ENCODE results near the gene AOX1. TPM values are rescaled to one million over a fixed set of nuclear protein-coding genes. Genes with fewer than 3 reads are reported as not detected.
A peak's percentile ranks its signal among the peaks of the same experiment; 100 is the strongest.

Gene AOX1
- total RNA-seq, 4 donors from 2014 or later, result 13.8 to 52.6 (median 33.8) TPM

DNA sequence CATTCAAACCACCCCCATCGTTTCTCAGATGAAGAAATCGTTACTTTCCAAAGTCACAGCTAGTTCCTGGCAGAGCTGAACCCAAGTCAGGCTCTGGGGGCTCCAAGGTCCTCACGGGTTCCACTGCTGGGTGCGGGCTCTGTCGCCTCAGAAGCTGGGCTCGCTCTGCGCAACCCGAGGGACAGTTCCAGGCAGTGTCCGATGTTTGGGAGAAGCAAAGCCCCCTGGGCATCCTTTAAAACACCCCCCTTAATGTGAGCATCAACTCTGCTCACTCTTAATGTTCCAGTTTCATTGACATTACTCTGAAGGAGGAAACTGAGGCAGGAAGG lies 796 bp downstream of the AOX1 start:
- DNase-seq, result no peak
- Histone ChIP-seq H3K36me3 (no peaks in the 10 kb centered on the region), H3K27me3 (no peaks in the 10 kb centered on the region), H3K4me3 (peak overlapping the region; percentile 46 to 72), H3K4me1 (peaks cover 0 to 4% of the 10 kb centered on the region in 2 donors), H3K9me3 (no peaks in the 10 kb centered on the region), H3K27ac (peak overlapping the region; percentile 67 to 91)
- no peak for TF ChIP-seq POLR2A (IDR thresholded peaks at IDR 0.05)
- no peak for TF ChIP-seq CTCF (IDR thresholded peaks at IDR 0.05)
- intact Hi-C loops (cut with DNase I; ENCODE audit: low total_unique reads), result no loop called here

- TF ChIP-seq POLR2A (IDR thresholded peaks at IDR 0.05) (no peak), CTCF (IDR thresholded peaks at IDR 0.05) (no peak)
- Histone ChIP-seq H3K27me3 (no peaks in the 10 kb centered on the region), H3K4me3 (no peak overlapping the region), H3K4me1 (peaks cover 0 to 4% of the 10 kb centered on the region in 2 donors), H3K9me3 (no peaks in the 10 kb centered on the region), H3K27ac (peak overlapping the region; percentile 67 to 91), H3K36me3 (no peaks in the 10 kb centered on the region)
- no peak for DNase-seq
- intact Hi-C loops (cut with DNase I; ENCODE audit: low total_unique reads), result no loop called here
Measured at GRCh38 chr2:200587007-200587616, 1.3 kb downstream of the AOX1 start.

DNA sequence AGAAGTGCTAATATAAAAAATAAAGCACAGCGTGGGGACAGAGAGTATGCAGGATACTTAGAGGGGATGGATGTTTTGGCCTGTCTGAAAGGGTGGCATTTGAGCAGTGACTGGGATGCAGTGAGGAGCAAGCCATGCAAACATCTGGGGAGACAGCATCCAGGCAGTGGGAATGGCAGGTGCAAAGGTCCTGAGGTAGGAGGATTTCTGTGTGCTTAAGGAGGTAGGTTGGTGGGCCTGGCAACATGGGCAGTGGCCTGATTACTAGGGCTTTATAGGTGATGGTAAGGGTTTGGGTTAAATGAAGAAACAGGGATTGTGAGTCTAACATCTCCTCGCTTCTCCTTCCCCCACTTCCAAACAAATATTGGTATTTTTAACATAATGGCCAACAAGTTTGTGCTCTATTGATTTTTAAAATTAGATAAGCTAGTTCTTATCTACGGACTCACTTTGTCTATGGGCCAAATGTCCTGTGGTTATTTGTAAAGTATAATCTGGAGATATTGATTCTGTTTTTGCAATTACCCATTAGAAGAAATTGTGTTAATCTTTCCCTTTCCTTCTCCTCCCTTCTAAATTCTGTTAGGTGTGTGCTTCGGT lies 2.4 kb downstream of the AOX1 start:
- Histone ChIP-seq H3K4me1 (peaks cover 0 to 4% of the 10 kb centered on the region in 2 donors), H3K4me3 (no peak overlapping the region), H3K9me3 (no peaks in the 10 kb centered on the region), H3K36me3 (no peaks in the 10 kb centered on the region), H3K27me3 (no peaks in the 10 kb centered on the region), H3K27ac (no peak overlapping the region)
- TF ChIP-seq POLR2A (IDR thresholded peaks at IDR 0.05), result no peak
- TF ChIP-seq CTCF (IDR thresholded peaks at IDR 0.05), result no peak
- no peak for DNase-seq
- intact Hi-C loops (cut with DNase I; ENCODE audit: low total_unique reads), result no loop called here

GRCh38 chr2:200590090-200590489 lies 4.3 kb downstream of the AOX1 start:
- Histone ChIP-seq H3K36me3 (no peaks in the 10 kb centered on the region), H3K4me3 (no peak overlapping the region), H3K27me3 (no peaks in the 10 kb centered on the region), H3K4me1 (peaks cover 0 to 4% of the 10 kb centered on the region in 2 donors), H3K9me3 (no peaks in the 10 kb centered on the region), H3K27ac (no peak overlapping the region)
- peak; percentile 43 to 51 for DNase-seq
- intact Hi-C loops (cut with DNase I; ENCODE audit: low total_unique reads), result no loop called here
- TF ChIP-seq CTCF (IDR thresholded peaks at IDR 0.05) (no peak), POLR2A (IDR thresholded peaks at IDR 0.05) (no peak)

DNA sequence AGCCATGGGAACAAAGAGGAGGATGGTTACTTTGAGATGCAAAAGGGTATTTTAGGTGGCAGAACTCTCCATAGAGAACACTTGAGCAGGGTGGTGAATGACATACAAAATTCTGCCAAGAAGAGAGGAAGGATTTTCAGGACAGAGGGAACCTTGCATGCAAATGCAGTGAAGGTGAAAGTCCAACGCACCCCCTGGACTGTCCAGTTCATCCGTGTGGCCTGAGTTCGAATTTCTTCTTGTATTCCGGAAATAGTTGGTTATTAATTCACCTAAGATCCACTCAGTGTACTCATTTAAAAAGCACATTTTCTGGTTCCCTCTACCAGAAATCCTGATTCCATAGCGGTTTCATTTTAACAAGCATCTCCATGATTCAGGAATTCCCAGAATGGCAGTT lies 5.5 kb downstream of the AOX1 start:
- Histone ChIP-seq H3K9me3 (no peaks in the 10 kb centered on the region), H3K4me1 (no peaks in the 10 kb centered on the region), H3K36me3 (no peaks in the 10 kb centered on the region), H3K27ac (no peak overlapping the region), H3K27me3 (no peaks in the 10 kb centered on the region), H3K4me3 (no peak overlapping the region)
- no peak for TF ChIP-seq POLR2A (IDR thresholded peaks at IDR 0.05)
- TF ChIP-seq CTCF (IDR thresholded peaks at IDR 0.05), result no peak
- intact Hi-C loops (cut with DNase I; ENCODE audit: low total_unique reads), result no loop called here
- no peak for DNase-seq

Measured in uterus (tissue), 4 donors.